IPS DF 4.7 (cell line): Measurements from ENCODE around the gene CCIN.
"Not testable (repeated sequence)": the region's sequence is repeated elsewhere in the genome, so short reads cannot be mapped to it uniquely, and the experiment has no call there.

Experiments used
- DNase-seq: peaks from one replicate; pipeline ENCODE4 v3.0.0-alpha.2; 2013; ENCODE audit warnings: low spot score; ENCODE audit errors: extremely low read depth

The CCIN gene

DNA sequence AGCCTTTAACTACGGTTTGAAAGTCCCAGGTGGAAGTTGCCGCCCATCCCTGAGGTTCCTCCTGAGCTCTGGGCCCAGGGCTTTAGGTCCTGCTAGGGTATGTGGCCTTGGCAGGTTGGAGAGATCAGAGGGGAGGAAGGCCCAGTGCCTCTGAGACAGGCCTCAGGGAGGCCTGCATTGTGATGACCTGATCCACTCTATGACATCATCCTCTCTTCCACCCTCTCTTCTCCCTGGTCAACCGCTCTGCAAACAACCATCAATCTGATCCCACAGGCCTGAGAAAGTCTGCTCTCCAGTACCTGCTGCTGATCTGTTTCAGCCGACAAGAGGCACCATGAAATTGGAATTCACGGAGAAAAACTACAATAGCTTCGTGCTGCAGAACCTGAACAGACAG lies at the start of gene CCIN:
TSS of gene CCIN (plus strand) at position 223 of the 400 bp plus-strand sequence. CDS start at position 338, 115 bp downstream.
- DNase-seq: no peak

DNA sequence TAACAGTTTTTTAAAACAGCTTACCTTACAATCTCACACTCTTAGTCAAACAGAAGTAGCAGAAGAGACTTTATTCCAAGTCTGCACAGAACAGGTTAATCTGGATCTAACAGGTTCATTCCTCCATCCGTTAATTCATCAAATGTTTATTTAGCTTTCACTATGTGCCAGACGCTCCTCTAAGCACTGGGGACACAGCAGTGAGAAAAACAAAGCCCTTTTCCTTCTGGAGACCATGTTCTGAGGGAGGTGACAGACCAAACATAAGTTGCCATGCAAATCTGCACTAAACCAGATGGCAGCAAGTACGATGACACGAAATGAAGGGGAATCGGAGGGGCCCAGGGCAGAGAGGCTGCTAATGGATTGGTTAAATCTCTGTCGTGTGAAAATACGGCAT lies 49.7 kb upstream of the CCIN start:
- no peak for DNase-seq

DNA sequence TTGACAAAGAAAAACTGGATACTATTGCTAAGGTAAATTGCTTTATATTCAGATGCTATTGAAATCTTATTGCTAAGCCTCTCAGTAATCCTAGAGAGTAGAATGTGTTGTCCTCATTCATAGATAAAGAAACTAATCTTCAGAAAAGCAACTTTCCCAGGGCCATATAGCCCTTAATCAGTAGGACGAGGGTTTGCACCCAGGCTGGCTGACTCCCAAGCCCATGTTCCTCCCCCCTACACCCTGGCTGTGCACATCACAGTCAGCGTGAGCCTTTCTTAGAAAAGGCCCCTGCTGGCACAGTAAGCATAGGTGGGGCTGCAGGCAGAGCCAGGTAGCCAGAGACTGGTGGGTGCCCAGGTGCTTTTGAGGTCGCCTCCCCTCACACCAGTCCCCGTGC lies 48.5 kb upstream of the CCIN start:
- DNase-seq: no peak

DNA sequence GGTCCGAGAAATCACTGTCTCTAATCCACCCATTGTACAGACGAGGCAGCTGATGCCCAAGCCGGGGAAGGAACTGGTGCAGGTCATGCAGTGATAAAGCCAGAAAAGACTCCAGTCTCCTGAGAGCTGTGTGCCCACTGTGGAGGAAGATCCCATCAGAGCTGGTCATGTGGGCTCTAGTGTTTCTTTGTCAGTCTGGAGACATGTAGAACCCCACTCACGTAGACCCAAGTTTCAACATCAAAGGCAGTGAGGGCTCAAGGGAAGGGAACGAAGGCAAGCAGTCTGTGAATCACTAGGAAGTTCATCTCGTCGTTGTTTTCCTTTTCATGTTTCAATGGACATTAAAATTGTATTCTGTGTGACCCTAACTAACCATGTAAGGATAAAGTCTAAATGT lies 47.2 kb upstream of the CCIN start:
- no peak for DNase-seq

DNA sequence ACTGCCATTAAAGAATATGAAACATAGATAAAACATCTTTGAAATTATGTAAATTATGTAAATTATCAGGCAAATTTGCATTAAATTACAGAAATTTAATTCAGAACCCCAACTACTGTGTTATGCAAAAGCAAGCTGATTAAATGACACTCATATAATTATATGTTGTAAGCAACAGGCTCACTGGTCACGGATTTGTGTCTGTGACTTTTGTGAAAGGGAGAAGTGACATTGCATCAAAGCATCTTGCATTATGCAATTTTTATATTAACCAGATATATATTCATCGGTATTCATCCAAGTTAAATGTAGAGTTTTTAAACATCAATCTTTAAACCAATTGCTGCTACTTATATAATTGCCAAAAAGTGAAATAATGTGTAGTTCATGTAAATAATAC lies 45.7 kb upstream of the CCIN start:
- DNase-seq: no peak

DNA sequence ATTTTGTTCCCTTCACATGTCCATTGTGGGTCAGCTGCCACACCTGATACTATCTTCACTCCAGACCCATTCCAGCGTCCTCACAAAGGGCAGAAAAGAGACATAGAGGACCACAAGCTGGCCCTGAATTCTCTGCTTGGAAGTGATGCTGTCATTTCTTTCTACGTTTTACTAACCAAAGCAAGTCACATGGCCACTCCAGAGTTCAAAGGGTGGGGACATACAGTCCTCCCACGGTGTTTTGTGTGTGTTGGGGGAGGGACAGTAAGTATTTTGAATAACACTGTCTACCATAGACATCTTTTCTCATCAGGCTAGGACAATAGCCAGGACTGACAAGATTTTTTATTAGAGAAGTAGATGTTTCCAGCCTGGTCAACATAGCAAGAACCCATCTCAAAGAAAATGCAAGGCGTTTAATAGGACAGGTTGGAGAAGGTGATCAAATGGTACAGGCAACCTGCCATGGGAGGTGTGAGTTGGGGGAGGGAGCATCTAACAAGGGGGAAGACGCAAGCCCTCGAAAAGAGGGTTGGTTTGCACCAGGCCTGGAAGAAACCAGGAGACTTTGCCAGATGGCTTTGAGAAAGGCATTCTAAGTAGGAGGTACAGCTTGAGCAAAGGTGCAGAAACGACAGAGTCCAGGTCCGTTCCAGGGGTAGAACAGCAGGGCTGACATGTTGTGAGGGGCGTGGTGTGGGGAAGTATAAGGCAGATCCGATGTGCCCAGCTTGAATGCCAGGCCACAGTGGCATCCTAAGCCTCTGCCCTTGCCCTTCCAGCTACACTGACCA lies 43.9 kb upstream of the CCIN start:
- no peak for DNase-seq

DNA sequence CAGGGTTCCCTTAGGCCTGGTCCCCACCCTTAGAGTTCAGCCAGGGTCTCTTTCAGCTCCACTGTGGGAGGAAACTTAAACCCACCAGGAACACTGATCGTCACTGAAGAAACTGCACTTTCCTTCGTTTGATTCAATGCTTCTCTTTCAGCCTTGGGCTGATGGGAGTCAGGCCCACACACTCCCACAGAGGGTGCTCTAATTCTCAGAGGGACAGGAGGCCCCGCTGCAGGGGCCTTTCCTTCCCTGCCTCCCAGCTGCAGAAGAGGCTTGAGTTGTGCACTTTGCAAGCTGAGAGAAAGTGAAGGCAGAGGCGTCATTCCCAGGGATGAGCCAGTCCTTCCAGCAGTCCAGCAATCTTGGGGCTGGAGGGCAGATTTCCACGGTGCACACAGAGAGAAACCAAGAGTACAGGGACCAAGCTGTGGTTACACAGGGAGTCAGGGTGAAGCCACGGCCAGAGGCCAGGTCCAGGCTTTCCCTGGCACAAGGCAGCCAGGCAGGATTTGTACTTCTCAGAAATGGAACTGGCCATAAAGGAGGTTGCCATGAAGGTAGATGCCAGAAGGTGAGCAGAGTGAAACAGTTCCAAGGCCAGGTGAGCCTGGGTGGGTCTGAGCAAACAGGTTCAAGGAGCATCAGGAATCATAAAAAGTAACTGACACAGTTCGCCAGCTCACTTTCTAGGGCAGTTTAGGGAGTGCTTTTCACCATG lies 43.0 kb upstream of the CCIN start:
- DNase-seq: no peak

DNA sequence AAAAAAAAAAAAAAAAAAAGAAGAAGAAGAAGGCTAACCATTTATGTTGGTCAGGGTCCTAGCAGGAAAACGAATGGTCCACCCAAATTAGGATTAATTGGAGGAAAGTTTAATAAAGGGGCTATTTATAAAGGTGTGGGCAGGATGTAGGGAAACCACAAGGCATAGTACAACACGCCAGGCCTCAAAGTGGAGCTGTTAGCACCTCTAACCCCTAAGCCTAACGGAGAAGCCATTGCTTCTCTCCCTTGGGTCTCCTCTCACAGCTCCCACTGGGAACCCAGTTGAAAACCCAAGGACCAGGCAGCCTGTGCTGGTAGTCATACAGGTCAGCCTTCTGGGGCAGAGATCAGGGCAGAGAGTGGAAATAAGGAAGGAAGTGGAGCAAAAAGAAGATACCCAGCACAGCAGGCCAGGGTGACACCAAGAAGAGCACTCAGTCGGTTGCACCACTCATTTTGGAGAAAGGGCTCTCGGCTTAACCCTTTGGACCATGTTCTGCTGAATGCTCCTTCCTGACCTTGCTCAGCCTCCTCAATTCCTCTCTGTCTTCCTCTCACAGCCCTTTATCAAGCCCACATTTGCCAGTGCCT lies 41.4 kb upstream of the CCIN start:
- DNase-seq: no peak

DNA sequence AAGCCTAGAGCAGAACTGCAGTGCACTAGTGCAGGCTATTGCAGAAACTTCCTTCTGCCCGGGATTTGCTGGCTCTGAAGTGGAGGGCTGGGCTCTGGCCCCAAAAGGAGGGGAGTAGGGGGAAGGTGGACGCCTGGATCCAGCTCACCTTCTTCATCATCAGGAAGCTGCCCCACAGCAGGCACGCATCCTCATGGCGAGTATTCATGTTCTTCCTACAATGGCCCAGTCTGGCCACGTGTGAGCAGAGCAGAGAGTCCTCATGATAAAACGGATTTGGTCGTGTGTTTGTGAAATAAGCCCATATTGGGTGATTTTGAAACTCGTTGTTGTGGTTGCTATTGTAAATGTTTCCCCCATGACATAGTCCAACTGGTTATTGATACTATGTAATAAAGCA lies 40.8 kb upstream of the CCIN start:
- DNase-seq: no peak

DNA sequence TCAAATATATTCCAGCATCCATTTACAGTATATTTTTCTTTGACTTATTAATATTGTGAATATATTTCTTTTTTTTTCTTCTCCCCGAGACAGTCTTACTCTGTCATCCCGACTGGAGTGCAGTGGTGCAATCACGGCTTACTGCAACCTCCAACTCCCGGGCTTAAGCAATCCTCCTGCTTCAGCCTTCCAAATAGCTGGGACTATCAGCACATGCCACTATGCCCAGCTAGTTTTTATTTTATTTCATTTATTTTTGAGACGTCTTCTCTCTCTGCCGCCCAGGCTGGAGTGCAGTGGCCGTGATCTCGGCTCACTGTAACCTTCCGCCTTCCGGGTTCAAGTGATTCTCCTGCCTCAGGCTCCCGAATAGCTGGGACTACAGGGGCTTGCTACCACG lies 40.0 kb upstream of the CCIN start:
- DNase-seq: no peak

DNA sequence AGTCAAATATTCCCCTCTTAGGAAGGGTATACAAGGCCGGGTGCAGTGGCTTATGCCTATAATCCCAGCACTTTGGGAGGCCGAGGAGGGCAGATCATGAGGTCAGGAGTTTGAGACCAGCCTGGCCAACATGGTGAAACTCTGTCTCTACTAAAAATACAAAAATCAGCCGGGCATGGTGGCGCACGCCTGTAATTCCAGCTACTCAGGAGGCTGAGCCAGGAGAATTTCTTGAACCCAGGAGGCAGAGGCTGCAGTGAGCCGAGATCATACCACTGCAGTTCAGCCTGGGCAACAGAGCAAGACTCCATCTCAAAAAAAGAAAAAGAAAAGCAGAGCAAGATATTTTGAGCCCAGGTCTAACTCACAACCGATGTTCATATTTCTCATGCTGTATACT lies 37.5 kb upstream of the CCIN start:
- not testable (repeated sequence) for DNase-seq

DNA sequence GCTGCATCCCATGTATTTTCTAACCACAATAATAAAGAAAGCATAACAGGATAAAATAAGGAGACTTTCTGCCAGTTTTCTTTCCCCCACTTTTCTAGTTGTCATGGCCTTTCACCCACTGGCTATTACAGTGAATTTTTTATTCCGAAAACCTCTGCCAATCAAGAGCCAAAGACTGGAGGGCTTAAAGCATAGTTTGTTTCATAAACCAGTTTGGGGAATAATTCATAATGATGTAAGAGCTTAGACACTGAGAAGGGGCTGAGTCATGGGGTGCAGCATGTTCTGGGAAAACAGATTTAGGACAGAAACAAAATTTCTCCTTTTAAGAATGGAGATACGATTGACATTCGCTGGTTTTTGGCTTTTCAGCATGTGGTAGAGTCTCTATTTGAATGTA lies 37.1 kb upstream of the CCIN start:
- no peak for DNase-seq

DNA sequence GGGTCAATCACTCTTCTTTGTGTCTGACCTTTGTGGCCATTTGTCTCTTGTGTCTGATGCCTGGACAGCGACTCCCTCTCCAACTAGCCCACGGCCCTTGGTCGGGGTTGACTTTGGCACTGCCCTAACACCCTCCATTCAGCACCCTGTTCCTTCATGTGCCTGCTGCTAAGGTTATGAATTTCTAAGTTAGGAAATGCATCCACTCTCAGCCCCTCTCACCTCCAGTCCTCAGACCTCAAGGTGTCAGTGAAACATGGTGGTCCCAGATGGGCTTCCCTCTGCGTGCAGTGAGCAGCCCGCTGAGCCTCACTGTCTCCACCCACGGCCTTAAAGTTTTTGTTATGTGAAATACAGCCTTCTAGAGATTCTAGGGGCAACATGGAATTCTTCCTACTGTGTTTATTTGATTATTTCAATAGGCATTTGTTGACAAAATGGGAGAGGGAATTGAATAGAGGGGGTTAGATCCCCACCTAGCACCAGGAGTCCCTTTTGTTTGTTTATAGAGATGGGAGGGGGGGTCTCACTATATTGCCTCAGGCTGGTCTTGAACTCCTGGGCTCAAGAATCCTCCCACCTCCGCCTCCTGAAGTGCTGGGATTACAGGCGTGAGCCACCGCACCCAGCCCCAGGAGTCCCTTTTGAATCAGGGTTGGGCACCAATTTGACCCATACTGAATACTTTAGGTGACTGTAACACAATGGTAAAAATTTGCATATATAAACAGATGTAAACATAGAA lies 34.3 kb upstream of the CCIN start:
- DNase-seq: no peak

DNA sequence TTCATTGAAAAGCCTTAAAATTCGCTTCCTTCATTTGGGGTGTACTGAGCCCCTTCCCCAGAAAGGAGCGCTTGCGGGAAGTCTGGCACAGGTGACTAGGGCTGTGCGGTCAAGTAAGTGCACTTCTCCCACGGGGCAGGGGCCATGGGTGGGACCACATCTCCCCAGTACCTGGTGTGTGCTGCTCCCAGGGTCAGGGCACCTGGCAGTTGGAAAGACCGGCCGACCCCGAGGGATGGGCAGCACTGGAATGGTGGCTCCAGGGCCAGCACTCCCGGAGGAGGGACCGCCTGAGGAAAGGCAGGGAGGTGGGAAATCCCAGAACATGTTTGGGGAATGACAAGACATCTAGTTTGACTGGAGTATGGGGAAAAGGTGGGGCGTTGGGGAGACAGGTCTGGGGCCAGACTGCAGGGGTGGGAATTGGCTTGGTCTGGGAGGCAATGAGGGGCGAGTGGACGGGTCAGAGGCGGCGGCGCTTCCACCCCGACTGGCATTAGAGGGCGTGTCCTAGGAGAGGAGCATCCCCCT lies 33.4 kb upstream of the CCIN start:
- no peak for DNase-seq

DNA sequence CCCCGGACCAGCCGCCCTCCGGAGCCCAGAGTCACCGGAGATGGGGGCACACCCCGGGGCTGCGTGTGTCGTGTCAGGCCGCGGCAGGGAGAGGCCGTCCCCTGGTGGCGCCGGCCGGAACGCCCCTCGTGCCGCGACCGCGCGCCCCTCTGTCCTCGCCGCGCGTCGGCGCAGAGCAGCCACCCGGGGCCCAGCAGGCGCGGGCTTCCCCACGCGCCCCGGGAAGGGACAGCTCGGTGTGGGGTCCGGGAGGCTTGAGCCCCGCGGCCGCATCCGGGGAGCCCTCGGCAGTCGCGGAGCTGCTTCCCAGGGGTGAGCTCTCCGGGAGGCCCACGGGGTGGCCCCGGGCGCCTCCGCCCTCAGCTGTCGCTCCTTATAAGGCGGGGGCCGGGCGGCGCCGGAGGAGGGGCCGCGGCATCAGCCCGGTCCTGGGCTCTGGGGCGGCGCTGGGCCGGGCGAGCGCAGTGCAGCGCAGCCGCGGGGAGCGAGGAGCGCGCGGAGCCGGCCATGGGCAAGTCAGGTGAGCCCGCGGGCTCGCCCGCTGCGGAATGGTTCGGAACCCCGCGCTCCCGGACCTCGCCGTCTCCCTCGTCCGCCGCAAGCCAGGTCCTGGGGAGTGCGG lies 32.8 kb upstream of the CCIN start, which contains the start of gene GLIPR2:
TSS of gene GLIPR2 (plus strand) at position 462 of the 622 bp plus-strand sequence. CDS start at position 508, 46 bp downstream.
- DNase-seq: no peak

DNA sequence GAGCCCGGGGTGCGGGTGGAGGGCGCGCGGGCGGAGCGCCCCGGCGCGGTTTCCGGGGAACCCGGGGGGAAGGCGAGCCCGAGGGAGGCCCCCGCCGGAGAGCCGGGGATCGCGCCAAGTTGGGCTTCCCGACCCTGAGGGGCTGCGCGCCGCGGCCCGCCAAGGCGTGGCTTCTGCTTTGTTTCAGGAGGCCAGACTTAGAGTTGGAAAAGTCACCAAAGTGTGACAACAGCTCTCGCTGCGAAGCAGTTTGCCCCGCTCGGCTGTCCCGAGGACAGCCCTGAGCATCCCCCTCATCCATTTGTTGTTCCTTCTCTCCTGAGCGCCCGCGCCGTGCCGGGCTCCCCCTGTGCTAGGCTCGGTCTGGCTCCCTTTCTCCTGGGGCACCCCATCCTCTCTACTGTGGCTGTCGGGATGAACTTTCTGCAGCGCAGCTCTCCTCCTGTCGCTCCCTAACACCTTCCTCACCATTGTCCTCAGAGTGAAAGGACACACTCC lies 32.2 kb upstream of the CCIN start:
- DNase-seq: no peak

DNA sequence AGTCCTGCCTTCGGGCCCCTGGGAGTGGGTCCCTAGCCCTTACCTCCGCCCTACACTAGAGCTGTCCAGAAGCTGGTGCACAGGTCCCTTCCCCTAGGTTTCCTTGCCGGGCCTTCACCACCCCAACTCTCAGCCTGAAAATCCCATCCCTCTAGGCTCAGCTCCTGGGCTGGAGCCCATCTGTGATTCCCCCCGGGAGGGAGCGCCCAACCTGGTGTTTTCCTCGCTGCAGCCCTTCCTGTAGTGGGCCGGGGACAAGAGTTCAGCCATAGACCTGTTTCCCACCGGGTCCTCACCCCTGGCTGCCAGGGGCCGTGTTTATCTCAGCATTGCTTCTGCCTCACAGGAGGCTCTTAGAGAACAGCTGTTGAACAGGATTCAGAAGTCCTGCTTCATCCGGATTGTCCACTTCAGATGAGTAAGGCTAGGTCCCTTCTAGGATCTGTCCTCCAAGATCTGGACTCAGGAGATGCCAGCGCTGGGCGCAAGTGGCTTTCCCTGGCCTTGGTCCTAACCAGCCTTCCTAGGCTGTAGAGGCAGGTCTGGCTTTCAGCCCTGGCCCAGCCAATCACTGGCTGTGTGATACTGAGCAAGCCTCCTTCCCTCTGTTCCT lies 31.7 kb upstream of the CCIN start:
- no peak for DNase-seq

DNA sequence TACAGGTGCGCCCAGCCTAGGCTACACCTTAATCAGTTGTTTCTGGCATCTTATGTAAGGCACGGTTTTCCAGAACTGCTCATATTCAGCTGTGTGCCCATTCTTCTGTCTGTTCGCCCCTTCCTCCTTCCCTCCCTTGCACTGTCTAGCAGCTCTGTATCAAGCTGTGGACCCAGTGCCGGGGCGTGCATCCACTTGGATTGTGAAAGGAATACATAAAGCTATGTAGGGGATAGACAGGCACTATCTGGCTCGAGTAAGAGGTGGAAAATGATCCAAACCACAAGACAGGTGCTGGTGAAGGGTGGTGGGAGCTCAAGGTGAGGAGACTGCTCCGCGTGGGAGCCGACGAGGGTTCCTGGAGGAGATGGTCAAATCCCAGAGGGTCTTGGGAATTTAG lies 30.7 kb upstream of the CCIN start:
- no peak for DNase-seq

DNA sequence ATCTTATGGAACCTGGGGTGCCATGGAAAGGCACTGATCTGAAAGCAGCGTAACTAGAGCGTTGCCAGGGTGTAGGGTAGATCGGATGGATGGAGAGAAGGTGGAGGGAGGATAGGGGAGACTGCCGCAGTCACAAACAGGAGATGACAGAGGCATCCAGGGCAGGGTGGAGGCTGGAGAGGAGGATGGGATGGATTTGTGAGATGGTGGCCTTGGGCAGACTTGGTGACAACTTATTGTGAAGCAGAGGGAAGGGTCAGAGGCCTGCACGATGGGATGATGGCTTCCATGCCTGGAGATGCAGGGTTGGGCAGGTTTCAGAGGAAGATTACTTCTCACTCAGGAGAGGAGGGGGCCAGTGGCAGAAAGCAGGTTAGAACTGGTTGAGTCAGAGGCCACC lies 30.3 kb upstream of the CCIN start:
- DNase-seq: no peak
